Fibroblast of peridontal ligament (primary cell): Measurements from ENCODE around the gene UBQLN4.
"Not testable (repeated sequence)": the region's sequence is repeated elsewhere in the genome, so short reads cannot be mapped to it uniquely, and the experiment has no call there.

Experiments
- DNase-seq: peaks from one replicate; pipeline ENCODE4 v3.0.0-alpha.2; 2010; ENCODE audit errors: extremely low read depth

Gene UBQLN4

DNA sequence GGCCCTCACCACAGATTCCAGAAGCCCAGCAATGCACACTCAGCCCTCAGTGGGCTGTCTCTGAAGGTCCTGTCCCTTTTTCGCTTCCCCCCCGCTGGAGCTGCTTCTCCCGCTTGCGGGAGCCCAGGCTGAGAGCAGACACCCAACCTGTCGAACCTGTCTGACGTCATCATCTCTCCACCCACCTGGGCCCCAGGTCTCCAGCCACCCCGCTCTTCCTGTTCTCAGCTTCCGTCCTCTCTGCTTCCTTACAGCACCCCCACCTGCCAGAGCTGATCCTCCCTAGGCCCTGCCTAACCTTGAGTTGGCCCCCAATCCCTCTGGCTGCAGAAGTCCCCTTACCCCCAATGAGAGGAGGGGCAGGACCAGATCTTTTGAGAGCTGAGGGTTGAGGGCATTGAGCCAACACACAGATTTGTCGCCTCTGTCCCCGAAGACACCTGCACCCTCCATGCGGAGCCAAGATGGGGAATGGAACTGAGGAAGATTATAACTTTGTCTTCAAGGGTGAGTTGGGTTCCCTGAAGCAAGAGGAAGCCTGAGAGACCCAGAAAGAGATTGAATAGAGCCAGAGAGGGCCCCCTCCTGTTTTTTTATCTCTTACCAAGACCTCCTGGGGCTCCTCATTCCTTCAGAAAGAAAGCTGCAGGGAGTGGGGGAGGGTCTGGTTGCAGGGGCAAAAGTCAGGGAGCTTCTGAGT is 7.5 kb upstream of the UBQLN4 start, which contains the start of gene RAB25:
Gene RAB25 (plus strand): TSS at position 224 of the 700 bp plus-strand sequence. CDS start 241 bp downstream, at position 465.
- no peak for DNase-seq

DNA sequence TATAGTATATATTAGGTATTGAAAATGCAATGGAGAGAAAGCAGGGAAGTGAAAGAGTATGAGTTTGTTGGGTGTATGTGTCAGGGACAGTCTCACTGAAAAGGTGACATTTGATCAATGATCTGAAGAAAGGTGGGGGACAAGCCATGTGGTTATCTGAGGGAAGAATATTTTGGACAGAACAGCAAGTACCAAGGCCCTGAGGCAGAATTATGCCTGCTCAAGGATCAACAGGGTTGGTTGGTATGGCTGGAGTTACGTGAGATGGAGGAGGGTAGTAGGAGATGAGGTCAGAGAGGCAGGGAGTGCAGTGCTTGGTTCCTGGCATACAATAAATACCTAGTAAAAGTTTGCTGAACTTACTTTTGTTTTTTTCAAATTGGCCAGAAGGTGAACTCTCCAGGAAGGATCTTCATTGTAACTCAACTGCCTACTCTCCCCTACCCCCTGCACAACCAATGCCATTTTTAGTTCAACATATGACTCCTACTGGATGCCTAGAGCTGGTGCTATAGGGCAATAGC is 2.8 kb upstream of the UBQLN4 start:
- no peak for DNase-seq

DNA sequence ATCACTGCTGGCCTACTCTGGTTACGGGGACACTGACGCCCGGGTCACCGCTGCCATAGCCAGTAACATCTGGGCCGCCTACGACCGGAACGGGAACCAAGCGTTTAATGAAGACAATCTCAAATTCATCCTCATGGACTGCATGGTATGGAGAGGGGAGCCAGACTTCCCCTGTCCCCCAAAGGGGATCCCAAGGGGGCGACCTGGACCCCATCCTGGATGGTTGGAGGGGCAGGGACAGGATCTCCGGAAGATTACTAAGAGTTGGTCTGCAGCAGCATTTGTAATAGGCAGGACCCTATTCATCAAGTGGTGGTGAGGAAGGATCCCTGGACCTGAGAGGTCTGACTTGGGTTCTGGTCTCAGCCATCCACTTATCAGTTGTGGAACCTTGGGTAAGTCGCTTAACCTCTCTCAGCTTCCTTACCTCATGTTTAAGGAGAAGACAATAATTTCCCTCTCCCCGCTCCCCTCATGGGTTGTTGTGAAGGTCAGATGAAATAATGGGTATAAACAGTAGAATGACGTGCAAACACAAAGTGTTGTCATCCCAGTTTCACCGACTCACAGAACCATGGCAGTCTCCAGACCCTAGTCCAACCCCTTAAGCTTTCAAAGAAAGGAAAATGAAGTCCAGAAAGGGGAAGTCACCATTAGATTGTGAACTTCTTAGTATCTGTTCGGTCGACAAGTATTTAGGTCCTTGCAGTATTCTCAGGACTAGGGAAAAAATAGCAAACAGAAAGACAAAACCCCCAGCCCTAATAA is 1.9 kb upstream of the UBQLN4 start:
- no peak for DNase-seq

DNA sequence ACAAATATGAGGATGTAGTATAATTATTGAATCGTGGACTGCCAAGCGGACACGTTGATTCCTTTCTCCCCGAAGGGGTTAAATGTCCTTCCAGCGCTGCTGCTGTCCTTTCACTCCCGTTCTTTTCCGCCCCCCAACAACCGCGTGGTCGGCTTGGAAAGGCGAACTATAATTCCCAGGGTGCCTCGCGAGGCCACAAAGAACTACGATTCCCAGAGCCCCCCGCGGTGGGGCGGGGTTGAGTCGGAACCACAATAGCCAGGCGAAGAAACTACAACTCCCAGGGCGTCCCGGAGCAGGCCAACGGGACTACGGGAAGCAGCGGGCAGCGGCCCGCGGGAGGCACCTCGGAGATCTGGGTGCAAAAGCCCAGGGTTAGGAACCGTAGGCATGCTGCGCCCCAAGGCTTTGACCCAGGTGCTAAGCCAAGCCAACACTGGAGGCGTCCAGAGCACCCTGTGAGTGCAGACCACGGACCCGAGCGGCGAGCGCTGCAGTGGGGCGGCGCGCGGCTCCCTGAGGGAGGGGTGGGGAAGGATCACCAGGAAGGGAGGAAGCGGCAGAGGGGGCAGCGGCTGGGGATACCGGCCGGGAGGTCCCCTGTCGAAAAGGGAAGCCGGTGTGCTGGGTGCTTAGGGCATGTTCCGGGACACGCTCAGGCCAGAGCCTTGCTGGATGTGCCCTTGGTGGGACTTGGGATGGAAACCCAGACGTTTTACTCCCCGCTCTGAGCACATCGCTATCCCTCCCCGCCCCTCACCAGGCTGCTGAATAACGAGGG is 1.1 kb upstream of the UBQLN4 start, which contains the start of gene LAMTOR2:
Gene LAMTOR2 (plus strand): TSS at position 283 of the 781 bp plus-strand sequence. CDS start 108 bp downstream, at position 391.
- peak; percentile 92 for DNase-seq

DNA sequence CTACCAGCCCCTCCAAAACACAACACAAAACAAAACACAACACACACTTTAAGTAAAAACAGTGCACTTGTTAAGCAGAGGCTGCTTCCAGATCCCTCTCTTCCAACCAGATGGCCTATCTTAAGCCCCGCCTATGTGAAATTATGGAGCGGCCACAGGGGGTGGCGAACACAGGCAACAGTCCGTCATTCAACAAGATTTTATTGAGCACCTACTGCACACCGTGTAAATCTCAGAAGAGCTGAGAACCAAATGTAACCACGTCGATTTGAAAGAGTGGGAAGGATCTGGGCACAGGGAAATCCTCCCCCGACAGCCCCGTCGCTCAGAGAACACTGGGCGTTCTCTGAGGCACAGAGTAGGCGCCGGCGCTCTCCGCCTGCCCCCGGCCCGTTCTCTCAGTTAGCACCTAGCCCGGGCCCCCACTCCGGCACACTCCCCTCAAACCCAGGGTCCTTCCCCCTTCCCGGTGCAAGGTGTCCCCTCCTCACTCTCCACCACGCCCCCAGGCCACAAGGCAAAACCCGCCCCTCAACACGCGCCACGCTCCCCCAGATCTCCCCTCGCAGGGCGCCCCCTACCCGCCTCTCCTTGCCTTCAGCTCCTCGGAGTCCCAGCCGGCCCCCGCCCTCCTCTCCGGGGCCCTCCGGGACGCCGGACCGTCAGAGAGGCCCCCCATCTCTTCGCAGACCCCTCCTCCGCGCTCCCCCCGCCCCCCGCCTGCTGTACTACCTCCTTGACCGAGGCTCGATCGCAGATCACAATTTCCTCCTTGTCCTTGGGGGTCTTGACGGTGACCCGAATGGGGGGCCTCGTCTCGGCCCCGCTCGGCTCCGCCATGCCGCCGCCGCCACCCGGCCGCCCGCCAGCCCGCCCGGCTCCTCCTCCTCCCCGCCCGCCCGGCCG is 483 bp downstream of the UBQLN4 start:
- DNase-seq, result peak; percentile 70

DNA sequence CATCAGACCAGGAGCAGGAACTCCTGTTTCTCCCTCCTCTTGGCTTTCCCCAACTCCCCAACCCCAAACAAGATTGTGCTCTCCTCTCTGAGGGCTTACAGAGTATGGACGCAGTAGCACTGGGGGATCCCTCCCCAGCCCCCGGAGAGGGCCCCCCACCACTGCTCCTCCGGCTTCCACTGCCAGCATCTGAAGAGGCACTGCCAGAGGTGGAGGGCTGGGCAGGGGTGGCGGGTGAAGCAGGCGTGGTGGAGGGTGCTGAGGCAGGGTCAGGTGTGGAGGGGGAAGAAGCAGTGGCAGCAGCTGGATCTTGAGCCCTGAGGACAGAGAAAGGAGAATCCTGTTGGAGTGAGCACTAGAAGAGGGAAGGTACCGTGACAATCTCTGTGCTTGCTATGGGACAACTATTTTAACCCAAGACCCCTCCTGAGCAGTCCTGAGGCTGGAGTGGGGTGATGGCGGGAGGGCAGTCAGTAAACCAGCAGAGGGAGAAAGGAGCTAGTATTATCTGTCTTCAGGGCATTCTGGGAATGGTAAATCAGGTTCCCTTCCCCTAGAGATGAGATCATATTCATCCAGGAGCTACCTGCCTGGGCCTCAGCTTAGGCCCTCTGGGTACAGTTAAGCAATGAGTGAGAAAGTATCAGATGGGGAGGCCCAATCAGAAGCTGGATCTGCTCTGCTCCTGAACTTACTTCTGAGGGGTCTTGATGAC is 2.4 kb downstream of the UBQLN4 start:
- DNase-seq, result no peak

DNA sequence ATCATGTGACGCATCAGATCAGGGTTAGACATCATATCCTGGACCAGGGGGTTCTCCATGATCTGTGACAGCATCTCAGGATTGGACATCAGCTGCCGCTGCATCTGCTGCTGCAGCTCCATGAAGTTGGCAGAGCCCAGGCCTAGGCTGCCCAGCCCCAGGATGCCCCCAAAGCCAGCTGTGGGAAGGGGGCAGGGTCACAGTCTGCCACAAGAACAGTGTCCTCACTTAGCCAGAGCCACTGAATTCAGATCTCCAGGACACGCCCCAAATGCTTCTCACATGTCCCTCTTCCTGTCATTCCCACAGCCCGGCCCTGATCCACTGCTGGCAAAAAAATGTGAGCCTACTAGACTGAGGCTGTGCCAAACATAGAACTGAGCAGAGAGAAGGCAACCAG is 3.2 kb downstream of the UBQLN4 start:
- DNase-seq, result no peak

DNA sequence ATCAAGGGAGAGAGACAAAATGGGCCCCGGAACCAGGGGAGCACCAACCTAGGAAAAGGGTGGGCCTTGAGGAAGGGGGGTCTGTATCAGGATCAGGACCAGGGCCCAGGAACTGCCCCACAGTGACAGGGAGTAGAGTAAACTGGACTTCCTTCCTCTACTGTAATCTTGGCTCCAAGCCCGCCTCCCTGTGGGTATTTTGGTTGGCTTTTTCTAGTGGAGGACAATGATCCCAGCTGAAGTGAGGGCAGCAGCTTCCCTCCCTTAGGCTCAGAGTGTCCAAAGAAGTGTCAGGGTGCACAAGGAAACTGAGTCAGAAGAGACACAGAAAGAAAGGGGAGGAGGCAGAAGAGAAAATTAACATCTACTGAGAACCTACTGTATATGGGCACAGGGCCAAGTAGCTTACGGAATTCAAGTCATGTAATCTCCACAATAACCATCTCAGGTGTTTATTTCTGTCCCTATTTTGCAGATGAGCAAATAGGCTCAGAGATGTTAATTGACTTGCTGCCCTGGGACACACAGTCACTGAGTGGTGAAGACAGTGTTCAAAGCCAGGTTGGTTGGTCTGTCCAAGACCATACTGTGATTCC is 4.8 kb downstream of the UBQLN4 start:
- DNase-seq, result no peak

DNA sequence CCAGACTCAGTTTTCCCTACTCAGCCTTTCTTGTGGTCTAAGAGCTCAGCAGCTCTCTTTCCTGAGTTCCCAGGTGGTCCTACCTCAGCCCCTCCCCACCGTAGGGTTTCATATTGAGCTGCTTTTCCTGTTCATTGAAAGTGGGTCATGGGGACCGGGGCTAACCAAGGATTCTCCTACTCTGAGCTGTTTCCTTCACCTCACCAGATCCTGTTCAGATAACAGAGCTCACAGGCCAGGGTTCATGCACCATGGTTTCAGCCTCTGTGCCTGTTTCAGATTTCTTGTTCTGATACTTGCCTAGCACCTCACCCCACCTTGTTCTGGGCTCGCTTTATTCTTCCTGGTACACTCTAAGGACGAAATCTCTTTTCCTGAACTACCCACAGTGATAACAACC is 8.5 kb downstream of the UBQLN4 start:
- no peak for DNase-seq

DNA sequence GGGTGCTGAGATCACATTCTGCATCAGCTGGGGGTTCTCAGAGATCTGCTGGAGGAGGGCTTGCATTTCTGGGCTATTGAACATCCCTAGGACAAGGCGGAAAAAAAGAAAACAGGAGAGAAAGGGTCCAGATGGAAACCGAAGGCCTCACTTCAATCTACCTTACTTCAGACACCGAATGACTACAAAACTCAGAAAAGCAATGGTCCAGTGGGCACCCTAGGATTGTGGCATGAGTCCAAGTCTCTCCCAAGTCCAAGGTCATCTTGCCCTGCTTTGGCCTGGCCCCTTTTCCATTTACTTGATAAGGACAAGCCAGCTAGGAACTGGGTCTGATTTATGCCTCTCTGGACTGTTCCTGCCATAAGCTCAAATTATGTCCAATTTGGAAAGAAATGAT is 10.8 kb downstream of the UBQLN4 start:
- DNase-seq, result no peak

DNA sequence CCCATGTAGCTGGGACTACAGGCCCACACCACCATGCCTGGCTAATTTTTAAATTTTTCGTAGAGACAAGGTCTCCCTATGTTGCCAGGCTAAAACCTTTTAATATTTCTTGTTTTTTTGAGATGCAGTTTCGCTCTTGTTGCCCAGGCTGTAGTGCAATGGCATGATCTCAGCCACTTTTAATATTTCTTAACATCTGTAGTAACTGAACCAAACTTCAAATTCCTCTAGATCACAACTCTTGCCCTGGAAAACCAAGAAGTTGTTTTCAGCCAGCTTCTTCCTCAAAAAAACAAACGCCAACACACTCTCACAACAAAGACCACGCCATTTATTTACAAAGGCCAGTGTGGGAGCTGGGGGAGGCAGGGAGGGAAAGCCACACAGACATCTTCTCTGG is 18.6 kb downstream of the UBQLN4 start:
- not testable (repeated sequence) for DNase-seq

DNA sequence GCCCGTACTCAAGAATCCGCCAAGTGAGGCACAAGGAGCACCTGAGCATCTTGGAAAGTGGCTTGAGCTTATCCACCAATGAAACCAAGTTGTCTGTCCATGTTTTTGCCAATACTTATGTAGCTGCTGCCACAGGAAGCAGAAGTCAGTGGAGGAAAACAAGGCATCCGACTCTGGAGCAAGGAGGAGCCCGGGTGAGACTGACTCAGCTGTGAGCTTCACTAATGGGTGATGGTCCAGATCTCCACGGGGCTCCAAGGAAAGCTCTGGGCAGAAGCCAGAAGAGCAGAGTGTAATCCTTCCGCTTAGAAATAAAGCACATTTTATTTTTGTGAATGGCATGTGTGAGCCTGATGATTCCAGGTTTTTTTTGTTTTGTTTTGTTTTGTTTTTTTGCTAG is 20.6 kb downstream of the UBQLN4 start:
- DNase-seq, result no peak

DNA sequence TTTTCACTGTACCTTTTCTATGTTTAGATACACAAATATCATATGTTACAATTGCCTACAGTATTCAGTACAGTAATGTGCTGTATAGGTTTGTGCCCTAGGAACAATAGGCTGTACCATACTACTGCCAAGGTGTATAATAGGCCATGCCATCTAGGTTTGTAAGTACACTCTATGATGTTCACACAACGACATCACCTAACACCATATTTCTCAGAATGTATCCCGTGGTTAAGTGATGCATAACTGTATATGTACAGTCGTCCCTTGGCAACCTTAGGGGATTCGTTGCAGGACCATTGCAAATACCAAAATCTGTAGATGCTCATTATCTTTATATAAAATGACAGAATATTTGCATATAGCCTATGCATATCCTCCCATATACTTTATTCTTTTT is 27.0 kb downstream of the UBQLN4 start:
- DNase-seq, result no peak

DNA sequence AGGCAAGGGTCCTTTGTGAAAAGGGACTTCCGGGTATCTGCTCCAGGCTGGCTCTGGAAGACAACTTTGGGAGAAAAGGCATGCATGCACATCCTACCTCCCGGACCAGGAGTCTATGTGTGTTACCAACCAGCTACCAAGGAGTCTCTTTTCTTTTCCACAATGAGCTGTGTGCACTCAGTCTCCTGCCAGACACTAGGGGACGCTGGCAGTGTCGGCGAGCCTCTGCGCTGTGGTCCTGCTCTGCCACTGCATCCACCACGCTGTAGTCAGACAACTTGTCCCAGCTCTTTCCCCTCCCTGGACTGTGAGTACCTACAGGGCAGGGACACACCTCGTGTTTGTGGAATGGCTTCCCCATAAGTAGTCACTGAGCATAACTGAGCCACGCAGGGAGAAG is 27.7 kb downstream of the UBQLN4 start:
- peak; percentile 37 for DNase-seq

DNA sequence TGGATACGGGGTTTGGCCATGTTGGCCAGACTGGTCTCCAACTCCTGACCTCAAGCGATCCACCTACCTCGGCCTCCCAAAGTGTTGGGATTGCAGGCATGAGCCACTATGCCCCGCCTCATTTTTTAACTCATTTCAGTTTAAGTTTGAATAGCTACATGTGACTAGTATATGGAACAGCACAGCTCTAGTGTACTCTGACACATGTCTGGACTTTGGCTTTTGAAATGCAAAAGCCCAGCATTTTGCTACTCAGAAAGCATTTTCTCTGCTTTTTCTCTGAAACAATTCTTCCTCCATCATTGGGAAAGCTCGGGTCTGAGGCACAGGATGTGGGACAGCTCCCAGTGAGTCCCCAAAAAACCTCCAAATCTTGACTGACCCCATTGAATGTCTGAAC is 28.8 kb downstream of the UBQLN4 start:
- no peak for DNase-seq

DNA sequence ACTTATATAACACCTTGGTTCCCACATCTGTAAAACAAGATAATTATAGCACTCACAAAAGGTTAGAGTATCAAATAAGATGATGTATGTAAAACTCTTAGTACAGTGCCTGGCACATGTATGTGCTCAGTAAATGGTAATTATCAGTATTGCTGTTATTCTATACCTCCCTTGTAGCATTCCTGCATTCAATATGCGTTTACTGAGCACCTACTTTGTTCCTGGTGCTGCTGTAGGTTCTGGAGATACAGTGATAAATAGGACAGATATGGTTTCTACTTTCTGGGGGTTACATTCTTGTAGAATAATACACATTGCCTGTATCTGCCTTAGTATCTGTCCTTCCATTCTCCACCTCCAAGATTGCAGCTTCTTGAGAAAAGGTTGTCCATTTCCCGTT is 31.6 kb downstream of the UBQLN4 start:
- no peak for DNase-seq

DNA sequence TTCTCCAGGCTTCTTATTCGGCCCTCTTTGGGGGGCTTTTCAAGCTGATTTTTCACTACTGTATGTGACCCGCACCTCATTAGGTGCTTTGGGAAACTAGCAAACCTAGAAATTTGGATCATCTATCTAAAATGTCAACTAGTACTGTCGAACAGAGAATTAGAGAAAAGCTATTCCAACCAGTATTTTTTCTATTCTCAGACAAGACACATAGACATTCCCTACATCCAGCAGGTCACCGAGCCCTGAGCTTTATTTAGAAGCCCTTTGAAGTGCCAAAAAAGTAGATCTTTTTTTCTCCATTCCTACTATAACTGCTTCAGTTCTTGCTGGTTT is 32.5 kb downstream of the UBQLN4 start:
- no peak for DNase-seq

DNA sequence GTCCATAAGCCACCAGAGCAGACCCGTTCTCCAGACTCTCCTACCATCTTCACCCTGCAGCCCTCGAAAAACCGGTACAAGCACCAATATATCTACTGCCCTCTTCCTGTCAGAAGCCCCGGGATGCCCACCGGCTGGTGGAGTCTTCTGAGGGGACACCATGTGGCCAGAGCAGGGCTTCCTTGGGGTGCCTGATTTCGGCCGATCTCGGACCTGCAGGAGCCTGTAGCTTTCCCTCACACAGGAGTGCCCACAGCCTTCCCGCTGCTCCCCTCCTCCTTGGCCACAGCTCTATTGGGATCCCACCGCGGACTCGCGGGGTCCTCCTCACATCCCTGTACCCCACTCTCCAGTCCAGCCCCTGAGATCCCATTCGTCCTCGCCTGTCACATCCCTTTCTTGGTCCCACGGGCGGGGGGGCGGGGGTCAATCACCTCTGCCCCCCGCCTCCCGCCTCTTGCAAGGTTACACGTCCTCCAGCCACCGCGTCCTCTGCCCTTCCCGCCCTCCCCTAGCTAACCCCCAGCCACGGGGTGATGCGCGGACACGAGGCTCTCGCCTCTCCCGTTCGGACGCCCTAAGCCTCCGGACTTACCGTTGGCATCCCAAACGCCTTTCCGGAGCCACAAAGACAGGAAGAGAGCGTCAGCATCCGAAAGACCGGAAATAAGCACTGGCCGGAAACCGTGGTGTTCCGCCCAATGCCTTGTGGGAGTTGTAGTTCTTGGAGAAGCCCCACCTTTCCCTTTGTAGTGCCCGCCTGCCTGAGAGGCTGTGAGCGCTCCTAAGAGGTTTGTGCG is 33.1 kb downstream of the UBQLN4 start, which contains the start of gene SSR2:
Gene SSR2 (minus strand): TSS at position 659 of the 800 bp plus-strand sequence. CDS start 784 bp downstream, outside the sequence.
- DNase-seq, result peak; percentile 90

DNA sequence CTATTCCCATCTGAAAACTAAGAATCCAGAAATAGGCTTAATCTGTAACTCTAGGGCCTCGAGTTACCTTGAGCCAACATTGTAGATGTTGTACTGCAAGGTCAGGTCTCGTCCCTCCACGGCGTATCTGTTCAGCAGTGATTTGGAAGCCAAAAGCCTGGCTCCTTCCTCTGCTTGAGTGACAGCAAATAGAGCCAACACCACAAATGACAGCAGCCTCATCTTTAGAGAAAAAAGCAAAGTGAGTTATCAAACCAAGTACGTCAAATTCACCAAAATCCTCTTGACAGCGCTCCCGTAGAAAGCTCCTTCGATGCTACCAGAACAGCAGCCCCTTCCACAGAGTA is 33.7 kb downstream of the UBQLN4 start:
- DNase-seq, result no peak
